Measurements from ENCODE around the gene ZSCAN30.

ZSCAN30 gene

GRCh38 chr18:35278085-35278484 lies 11.9 kb downstream of the ZSCAN30 start:
- DNase-seq, result no peak

- no peak for DNase-seq
Measured at GRCh38 chr18:35277633-35278032, 12.4 kb downstream of the ZSCAN30 start.

- DNase-seq, result no peak
Measured at GRCh38 chr18:35276267-35276666, 13.8 kb downstream of the ZSCAN30 start.

- no peak for DNase-seq
Measured at GRCh38 chr18:35271656-35272055, 18.4 kb downstream of the ZSCAN30 start.

- no peak for DNase-seq
Measured at GRCh38 chr18:35268821-35269220, 21.2 kb downstream of the ZSCAN30 start.

- no peak for DNase-seq
Measured at GRCh38 chr18:35267809-35268208, 22.2 kb downstream of the ZSCAN30 start.

- DNase-seq, result peak; percentile 83
Measured at GRCh38 chr18:35267161-35267651, 22.8 kb downstream of the ZSCAN30 start.

GRCh38 chr18:35264409-35264808 lies 25.6 kb downstream of the ZSCAN30 start:
- no peak for DNase-seq

GRCh38 chr18:35256947-35257346 lies 33.1 kb downstream of the ZSCAN30 start:
- DNase-seq, result no peak

GRCh38 chr18:35253655-35254287 lies 36.3 kb downstream of the ZSCAN30 start:
- no peak for DNase-seq

GRCh38 chr18:35252466-35252865 lies 37.6 kb downstream of the ZSCAN30 start:
- no peak for DNase-seq

GRCh38 chr18:35248429-35248828 lies 41.6 kb downstream of the ZSCAN30 start:
- DNase-seq, result no peak

- no peak for DNase-seq
Measured at GRCh38 chr18:35247412-35248249, 42.4 kb downstream of the ZSCAN30 start.

GRCh38 chr18:35246831-35247230 lies 43.2 kb downstream of the ZSCAN30 start:
- no peak for DNase-seq

- DNase-seq, result no peak
Measured at GRCh38 chr18:35245719-35246317, 44.2 kb downstream of the ZSCAN30 start.

- DNase-seq, result no peak
Measured at GRCh38 chr18:35244671-35245070, 45.4 kb downstream of the ZSCAN30 start.

GRCh38 chr18:35242426-35242825 lies 47.6 kb downstream of the ZSCAN30 start:
- no peak for DNase-seq

GRCh38 chr18:35241448-35241804 lies 48.6 kb downstream of the ZSCAN30 start:
- no peak for DNase-seq

- peak; percentile 96 for DNase-seq
Measured at GRCh38 chr18:35240664-35241447, 49.2 kb downstream of the ZSCAN30 start, which contains the start of gene ZNF397. TSS of gene ZNF397 (plus strand) at chr18:35241034. CDS start at chr18:35242471, 1,437 bp downstream.

GRCh38 chr18:35239314-35239713 lies 50.7 kb downstream of the ZSCAN30 start:
- no peak for DNase-seq

GRCh38 chr18:35236571-35237363 lies 53.3 kb downstream of the ZSCAN30 start:
- peak; percentile 23 for DNase-seq

- DNase-seq, result peak; percentile 45
Measured at GRCh38 chr18:35231052-35231451, 59.0 kb downstream of the ZSCAN30 start.

All from NCI-H774 (cell line).